AG10803 (cell line): ENCODE data around the gene PPM1M.

Experiments
- DNase-seq: peaks from one replicate; pipeline ENCODE4 v3.0.0; 2010; ENCODE audit warnings: low read depth
- H3K4me3 ChIP-seq: 2 replicates; pipeline ENCODE4 v1.5.1; 2011; ENCODE audit warnings: mild to moderate bottlenecking, low read length, control low read depth
- TF ChIP-seq, protein P1 (sequence below): conservative IDR thresholded peaks from 2 replicates; pipeline ENCODE4 v1.5.1; 2011; ENCODE audit warnings: mild to moderate bottlenecking, low read length, control low read depth, inconsistent platforms

The PPM1M gene

GRCh38 chr3:52227117-52227516 lies 18.4 kb upstream of the PPM1M start:
- DNase-seq, result no peak
- H3K4me3 ChIP-seq, result no peak overlapping the region
- TF ChIP-seq, protein P1, sequence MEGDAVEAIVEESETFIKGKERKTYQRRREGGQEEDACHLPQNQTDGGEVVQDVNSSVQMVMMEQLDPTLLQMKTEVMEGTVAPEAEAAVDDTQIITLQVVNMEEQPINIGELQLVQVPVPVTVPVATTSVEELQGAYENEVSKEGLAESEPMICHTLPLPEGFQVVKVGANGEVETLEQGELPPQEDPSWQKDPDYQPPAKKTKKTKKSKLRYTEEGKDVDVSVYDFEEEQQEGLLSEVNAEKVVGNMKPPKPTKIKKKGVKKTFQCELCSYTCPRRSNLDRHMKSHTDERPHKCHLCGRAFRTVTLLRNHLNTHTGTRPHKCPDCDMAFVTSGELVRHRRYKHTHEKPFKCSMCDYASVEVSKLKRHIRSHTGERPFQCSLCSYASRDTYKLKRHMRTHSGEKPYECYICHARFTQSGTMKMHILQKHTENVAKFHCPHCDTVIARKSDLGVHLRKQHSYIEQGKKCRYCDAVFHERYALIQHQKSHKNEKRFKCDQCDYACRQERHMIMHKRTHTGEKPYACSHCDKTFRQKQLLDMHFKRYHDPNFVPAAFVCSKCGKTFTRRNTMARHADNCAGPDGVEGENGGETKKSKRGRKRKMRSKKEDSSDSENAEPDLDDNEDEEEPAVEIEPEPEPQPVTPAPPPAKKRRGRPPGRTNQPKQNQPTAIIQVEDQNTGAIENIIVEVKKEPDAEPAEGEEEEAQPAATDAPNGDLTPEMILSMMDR, result no peak

- TF ChIP-seq, protein P1, result no peak
- no peak overlapping the region for H3K4me3 ChIP-seq
- no peak for DNase-seq
Observed at GRCh38 chr3:52227766-52228165, 17.8 kb upstream of the PPM1M start.

DNA sequence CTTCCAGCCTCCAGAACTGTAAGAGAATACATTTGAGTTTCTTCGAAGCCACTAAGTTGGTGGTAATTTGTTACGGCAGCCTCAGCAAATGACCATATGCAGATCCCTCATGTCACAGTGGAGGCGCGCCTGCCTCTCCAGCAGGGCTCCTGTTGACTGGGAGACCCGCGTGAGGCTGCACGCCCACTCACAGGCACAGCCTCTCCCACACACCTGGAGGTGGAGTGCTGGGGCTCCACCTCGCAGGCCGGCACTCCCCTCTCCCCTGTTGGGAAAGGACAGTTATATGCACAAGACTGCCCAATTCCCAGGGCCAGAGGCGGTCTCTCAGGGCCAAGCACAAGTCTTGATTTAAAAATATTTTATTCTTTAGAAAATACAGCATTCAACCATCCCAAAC lies 17.3 kb upstream of the PPM1M start:
- no peak overlapping the region for H3K4me3 ChIP-seq
- DNase-seq, result no peak
- TF ChIP-seq, protein P1, result no peak

DNA sequence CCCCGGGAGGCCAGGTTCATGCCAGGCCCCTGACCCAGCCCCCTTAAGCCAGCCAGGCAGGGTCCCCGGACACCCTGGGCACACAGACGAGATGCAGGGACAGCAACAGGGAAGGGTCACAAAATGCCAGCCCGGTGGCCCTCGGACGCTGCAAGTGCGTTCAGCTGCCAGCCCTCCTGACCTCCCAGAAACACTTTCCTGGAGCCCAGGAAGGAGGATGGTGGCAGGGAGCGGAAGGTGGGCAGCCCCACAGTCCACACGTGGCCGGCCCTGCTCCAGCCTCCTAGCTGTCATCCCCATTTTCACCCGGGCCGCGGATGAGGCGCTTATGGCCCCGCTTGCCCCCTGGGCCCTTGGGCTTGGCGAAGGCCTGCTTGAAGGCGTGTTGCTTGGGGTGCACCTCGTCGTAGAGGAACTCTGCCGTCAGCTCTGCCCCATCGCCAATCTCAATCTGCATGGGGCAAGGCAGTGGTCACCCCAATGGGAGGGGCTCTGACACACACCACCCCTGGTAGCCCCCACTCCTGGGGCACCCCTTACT lies 16.7 kb upstream of the PPM1M start:
- TF ChIP-seq, protein P1, result no peak
- no peak overlapping the region for H3K4me3 ChIP-seq
- DNase-seq, result no peak

DNA sequence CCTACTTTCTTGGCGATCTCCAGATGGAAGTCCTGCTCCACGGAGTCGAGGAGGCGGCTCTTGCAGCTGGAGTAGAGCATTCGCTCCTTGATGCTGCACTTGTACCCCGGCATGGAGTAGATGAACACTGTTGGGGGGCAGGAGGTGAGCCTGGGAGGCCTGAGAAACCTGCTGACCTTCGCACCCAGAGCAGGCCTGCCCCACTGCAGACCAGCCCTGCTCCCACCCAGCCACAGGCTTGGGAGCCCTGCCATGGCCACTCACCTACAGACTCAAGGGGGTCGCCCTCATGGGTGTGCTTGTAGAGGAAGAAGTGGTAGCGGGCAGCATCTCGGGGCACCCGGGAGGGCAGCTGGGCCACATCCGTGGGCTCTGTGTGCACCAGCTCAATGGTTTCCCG lies 15.9 kb upstream of the PPM1M start:
- TF ChIP-seq, protein P1, result no peak
- no peak overlapping the region for H3K4me3 ChIP-seq
- no peak for DNase-seq

DNA sequence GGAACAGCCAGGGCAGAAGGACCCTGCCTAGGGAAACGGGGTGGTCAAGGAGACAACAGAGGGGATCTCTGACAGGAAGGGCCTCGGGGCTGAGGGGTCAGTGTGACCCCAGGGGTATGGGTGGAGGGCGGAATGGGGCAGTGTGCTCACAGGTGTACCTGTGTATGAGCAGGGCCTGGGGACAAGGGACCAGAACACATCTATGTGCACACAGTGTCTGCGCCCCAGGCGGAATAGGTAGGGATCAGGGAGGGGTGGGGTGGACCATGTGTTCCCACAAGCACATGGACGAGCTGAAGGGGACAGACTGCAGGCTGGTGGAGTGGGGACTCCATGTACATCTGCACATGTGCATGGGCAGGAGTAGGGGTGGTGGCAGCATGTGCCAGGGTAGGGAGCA lies 15.1 kb upstream of the PPM1M start:
- no peak for DNase-seq
- TF ChIP-seq, protein P1, result no peak
- no peak overlapping the region for H3K4me3 ChIP-seq

GRCh38 chr3:52230889-52231499 lies 14.6 kb upstream of the PPM1M start:
- no peak overlapping the region for H3K4me3 ChIP-seq
- DNase-seq, result no peak
- TF ChIP-seq, protein P1, result no peak
